HCT116 (cell line): Measurements from ENCODE around the gene PAXIP1.

Experiments used
- CBX3 ChIP-seq: IDR thresholded peaks from 2 replicates; pipeline ENCODE4 v1.6.1; 2012; ENCODE audit warnings: low read depth
- CTCF ChIP-seq, 3 experiments: fragments of 200-600 bp in 1 of 3; sonication (generic) in 1 of 3; IDR thresholded peaks in 2 of 3; conservative IDR thresholded peaks in 1 of 3; 2 replicates each; pipeline ENCODE4 v1.5.1; 2012 to 2017; ENCODE audit warnings: low read depth in 2 of 3, low read length in 2 of 3, antibody characterized with exemption in 1 of 3, borderline replicate concordance in 1 of 3, control low read depth in 1 of 3, mild to moderate bottlenecking in 1 of 3, mixed read lengths in 1 of 3, mixed run types in 1 of 3, moderate library complexity in 1 of 3; ENCODE audit not compliant: insufficient read depth in 1 of 3
- EGR1 ChIP-seq: IDR thresholded peaks from 2 replicates; pipeline ENCODE4 v1.6.1; 2012; ENCODE audit warnings: low read depth
- EZH2 ChIP-seq: fragments of 200-600 bp; sonication (generic); IDR thresholded peaks from 2 replicates; pipeline ENCODE4 v1.6.1; 2017; ENCODE audit warnings: antibody characterized with exemption, mixed run types
- EZH2phosphoT487 ChIP-seq: fragments of 200-600 bp; IDR thresholded peaks from 2 replicates; pipeline ENCODE4 v1.6.1; 2018; ENCODE audit warnings: antibody characterized with exemption, borderline replicate concordance
- JUND ChIP-seq: IDR thresholded peaks from 2 replicates; pipeline ENCODE4 v1.6.1; 2012
- POLR2A ChIP-seq: IDR thresholded peaks from 2 replicates; pipeline ENCODE4 v1.7.0; 2011; ENCODE audit warnings: borderline replicate concordance; ENCODE audit not compliant: insufficient read depth, insufficient read length; ENCODE audit errors: extremely low read depth
- POLR2AphosphoS5 ChIP-seq: IDR thresholded peaks from 2 replicates; pipeline ENCODE4 v1.6.1; 2011; ENCODE audit warnings: mild to moderate bottlenecking, low read depth, low read length, moderate library complexity
- RAD21 ChIP-seq: IDR thresholded peaks from 2 replicates; pipeline ENCODE4 v1.6.1; 2012; ENCODE audit warnings: low read depth, mild to moderate bottlenecking
- ZFX ChIP-seq: fragments of 450-650 bp; IDR thresholded peaks from 2 replicates; pipeline ENCODE4 v1.6.1; 2017
- ZNF274 ChIP-seq: fragments of 200-500 bp; sonication (Bioruptor generic); IDR thresholded peaks from 2 replicates; pipeline ENCODE4 v1.6.1; 2014; ENCODE audit warnings: mild to moderate bottlenecking, low read depth, low read length, inconsistent platforms
- TF ChIP-seq, protein P1 (sequence below): IDR thresholded peaks from 2 replicates; pipeline ENCODE4 v1.6.1; 2011; ENCODE audit warnings: mild to moderate bottlenecking, low read length, moderate library complexity; ENCODE audit not compliant: insufficient replicate concordance; ENCODE audit errors: extremely low read depth
- TF ChIP-seq, protein P2 (sequence below): IDR thresholded peaks from 2 replicates; pipeline ENCODE4 v1.6.1; 2012; ENCODE audit warnings: low read depth
- TF ChIP-seq, protein P3 (sequence below): IDR thresholded peaks from 2 replicates; pipeline ENCODE4 v1.6.1; 2012

DNA sequence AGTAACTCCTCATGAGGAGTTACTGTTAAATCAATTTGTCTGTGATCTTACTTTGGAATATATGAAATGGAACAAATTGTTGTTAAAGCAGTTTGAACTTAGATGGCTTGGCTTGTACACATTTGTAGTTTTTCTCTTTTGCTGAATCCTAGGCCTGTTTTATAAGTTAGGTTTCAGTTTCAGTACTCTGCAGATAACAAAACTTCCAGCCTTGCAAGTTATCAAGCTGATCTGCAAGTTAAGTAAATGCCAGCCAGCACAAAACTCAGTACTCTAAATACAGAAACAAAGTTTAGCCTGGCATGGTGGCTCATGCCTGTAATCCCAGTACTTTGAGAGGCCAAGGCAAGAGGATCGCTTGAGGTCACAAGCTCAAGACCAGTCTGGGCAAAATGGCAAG, 25.0 kb upstream of the PAXIP1 start:
- TF ChIP-seq CTCF (IDR thresholded peaks at IDR 0.05 in 2 of 3, conservative IDR thresholded peaks at IDR 0.05 in 1 of 3; ENCODE audit: borderline replicate concordance in 1 of 3, insufficient read depth in 1 of 3, low read depth in 2 of 3, low read length in 2 of 3) (no peak), EZH2 (no peak), POLR2AphosphoS5 (no peak), ZNF274 (no peak), JUND (no peak), POLR2A (no peak), EZH2phosphoT487 (no peak), ZFX (no peak), RAD21 (no peak), CBX3 (no peak), EGR1 (no peak)
- TF ChIP-seq, protein P1, sequence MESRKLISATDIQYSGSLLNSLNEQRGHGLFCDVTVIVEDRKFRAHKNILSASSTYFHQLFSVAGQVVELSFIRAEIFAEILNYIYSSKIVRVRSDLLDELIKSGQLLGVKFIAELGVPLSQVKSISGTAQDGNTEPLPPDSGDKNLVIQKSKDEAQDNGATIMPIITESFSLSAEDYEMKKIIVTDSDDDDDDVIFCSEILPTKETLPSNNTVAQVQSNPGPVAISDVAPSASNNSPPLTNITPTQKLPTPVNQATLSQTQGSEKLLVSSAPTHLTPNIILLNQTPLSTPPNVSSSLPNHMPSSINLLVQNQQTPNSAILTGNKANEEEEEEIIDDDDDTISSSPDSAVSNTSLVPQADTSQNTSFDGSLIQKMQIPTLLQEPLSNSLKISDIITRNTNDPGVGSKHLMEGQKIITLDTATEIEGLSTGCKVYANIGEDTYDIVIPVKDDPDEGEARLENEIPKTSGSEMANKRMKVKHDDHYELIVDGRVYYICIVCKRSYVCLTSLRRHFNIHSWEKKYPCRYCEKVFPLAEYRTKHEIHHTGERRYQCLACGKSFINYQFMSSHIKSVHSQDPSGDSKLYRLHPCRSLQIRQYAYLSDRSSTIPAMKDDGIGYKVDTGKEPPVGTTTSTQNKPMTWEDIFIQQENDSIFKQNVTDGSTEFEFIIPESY = no peak
- TF ChIP-seq, protein P2, sequence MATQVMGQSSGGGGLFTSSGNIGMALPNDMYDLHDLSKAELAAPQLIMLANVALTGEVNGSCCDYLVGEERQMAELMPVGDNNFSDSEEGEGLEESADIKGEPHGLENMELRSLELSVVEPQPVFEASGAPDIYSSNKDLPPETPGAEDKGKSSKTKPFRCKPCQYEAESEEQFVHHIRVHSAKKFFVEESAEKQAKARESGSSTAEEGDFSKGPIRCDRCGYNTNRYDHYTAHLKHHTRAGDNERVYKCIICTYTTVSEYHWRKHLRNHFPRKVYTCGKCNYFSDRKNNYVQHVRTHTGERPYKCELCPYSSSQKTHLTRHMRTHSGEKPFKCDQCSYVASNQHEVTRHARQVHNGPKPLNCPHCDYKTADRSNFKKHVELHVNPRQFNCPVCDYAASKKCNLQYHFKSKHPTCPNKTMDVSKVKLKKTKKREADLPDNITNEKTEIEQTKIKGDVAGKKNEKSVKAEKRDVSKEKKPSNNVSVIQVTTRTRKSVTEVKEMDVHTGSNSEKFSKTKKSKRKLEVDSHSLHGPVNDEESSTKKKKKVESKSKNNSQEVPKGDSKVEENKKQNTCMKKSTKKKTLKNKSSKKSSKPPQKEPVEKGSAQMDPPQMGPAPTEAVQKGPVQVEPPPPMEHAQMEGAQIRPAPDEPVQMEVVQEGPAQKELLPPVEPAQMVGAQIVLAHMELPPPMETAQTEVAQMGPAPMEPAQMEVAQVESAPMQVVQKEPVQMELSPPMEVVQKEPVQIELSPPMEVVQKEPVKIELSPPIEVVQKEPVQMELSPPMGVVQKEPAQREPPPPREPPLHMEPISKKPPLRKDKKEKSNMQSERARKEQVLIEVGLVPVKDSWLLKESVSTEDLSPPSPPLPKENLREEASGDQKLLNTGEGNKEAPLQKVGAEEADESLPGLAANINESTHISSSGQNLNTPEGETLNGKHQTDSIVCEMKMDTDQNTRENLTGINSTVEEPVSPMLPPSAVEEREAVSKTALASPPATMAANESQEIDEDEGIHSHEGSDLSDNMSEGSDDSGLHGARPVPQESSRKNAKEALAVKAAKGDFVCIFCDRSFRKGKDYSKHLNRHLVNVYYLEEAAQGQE = no peak
- TF ChIP-seq, protein P3, sequence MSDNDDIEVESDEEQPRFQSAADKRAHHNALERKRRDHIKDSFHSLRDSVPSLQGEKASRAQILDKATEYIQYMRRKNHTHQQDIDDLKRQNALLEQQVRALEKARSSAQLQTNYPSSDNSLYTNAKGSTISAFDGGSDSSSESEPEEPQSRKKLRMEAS = no peak
